Measurements from ENCODE around the gene ZNF850. TPM values are rescaled to one million over a fixed set of nuclear protein-coding genes. Genes with fewer than 3 reads are reported as not detected.

The ZNF850 gene
- total and polyA plus RNA-seq, 2 of the 13 experiments (the other 11 are each of a cell fraction or from before 2014, with no cell fraction given): 0.78 to 6.6 TPM

GRCh38 chr19:36687214-36688056, 85.2 kb downstream of the ZNF850 start, which contains the start of gene ZNF567 (continued):
- TF ChIP-seq SP4 (CRISPR knock-in tag; IDR thresholded peaks at IDR 0.05) (peak; percentile 47; the same call in 1 of the 2 replicates), ZNF567 (CRISPR knock-in tag; IDR thresholded peaks at IDR 0.05; ENCODE audit: borderline replicate concordance) (0 out of 2 replicates have a peak, but pooled peaks have one; percentile 64), ZEB1 (IDR thresholded peaks at IDR 0.05; ENCODE audit: insufficient replicate concordance, low read depth) (peak; percentile 28), SP5 (CRISPR knock-in tag; IDR thresholded peaks at IDR 0.05; ENCODE audit: borderline replicate concordance, low read depth) (peak; percentile 85), ZFP62 (CRISPR knock-in tag; IDR thresholded peaks at IDR 0.05) (no peak), SETDB1 (CRISPR knock-in tag; IDR thresholded peaks at IDR 0.05; ENCODE audit: borderline replicate concordance) (no peak), ZNF33B (CRISPR knock-in tag; IDR thresholded peaks at IDR 0.05) (peak; percentile 59; the same call in 1 of the 2 replicates), PRDM10 (CRISPR knock-in tag; IDR thresholded peaks at IDR 0.05; ENCODE audit: low read depth) (peak; percentile 41; the same call in 1 of the 2 replicates), ATF5 (CRISPR knock-in tag; IDR thresholded peaks at IDR 0.05; ENCODE audit: low read depth) (0 out of 2 replicates have a peak, but pooled peaks have one; percentile 8), SMAD3 (CRISPR knock-in tag; IDR thresholded peaks at IDR 0.05) (0 out of 2 replicates have a peak, but pooled peaks have one; percentile 18), KLF15 (CRISPR knock-in tag; IDR thresholded peaks at IDR 0.05; ENCODE audit: borderline replicate concordance) (no peak), ZNF264 (CRISPR knock-in tag; IDR thresholded peaks at IDR 0.05) (peak; percentile 75)
- TF ChIP-seq, protein P1, sequence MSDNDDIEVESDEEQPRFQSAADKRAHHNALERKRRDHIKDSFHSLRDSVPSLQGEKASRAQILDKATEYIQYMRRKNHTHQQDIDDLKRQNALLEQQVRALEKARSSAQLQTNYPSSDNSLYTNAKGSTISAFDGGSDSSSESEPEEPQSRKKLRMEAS (IDR thresholded peaks at IDR 0.05): peak; percentile 67
- TF ChIP-seq, protein P2, sequence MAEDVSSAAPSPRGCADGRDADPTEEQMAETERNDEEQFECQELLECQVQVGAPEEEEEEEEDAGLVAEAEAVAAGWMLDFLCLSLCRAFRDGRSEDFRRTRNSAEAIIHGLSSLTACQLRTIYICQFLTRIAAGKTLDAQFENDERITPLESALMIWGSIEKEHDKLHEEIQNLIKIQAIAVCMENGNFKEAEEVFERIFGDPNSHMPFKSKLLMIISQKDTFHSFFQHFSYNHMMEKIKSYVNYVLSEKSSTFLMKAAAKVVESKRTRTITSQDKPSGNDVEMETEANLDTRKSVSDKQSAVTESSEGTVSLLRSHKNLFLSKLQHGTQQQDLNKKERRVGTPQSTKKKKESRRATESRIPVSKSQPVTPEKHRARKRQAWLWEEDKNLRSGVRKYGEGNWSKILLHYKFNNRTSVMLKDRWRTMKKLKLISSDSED (CRISPR knock-in tag; IDR thresholded peaks at IDR 0.05): no peak
- TF ChIP-seq, protein P3, sequence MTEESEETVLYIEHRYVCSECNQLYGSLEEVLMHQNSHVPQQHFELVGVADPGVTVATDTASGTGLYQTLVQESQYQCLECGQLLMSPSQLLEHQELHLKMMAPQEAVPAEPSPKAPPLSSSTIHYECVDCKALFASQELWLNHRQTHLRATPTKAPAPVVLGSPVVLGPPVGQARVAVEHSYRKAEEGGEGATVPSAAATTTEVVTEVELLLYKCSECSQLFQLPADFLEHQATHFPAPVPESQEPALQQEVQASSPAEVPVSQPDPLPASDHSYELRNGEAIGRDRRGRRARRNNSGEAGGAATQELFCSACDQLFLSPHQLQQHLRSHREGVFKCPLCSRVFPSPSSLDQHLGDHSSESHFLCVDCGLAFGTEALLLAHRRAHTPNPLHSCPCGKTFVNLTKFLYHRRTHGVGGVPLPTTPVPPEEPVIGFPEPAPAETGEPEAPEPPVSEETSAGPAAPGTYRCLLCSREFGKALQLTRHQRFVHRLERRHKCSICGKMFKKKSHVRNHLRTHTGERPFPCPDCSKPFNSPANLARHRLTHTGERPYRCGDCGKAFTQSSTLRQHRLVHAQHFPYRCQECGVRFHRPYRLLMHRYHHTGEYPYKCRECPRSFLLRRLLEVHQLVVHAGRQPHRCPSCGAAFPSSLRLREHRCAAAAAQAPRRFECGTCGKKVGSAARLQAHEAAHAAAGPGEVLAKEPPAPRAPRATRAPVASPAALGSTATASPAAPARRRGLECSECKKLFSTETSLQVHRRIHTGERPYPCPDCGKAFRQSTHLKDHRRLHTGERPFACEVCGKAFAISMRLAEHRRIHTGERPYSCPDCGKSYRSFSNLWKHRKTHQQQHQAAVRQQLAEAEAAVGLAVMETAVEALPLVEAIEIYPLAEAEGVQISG (CRISPR knock-in tag; IDR thresholded peaks at IDR 0.05): peak; percentile 87
- TF ChIP-seq, protein P4, sequence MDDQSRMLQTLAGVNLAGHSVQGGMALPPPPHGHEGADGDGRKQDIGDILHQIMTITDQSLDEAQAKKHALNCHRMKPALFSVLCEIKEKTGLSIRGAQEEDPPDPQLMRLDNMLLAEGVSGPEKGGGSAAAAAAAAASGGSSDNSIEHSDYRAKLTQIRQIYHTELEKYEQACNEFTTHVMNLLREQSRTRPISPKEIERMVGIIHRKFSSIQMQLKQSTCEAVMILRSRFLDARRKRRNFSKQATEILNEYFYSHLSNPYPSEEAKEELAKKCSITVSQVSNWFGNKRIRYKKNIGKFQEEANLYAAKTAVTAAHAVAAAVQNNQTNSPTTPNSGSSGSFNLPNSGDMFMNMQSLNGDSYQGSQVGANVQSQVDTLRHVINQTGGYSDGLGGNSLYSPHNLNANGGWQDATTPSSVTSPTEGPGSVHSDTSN (CRISPR knock-in tag; IDR thresholded peaks at IDR 0.05; ENCODE audit: borderline replicate concordance): no peak
